Measurements from ENCODE around the gene CARD14.
"Not testable (repeated sequence)": the region's sequence is repeated elsewhere in the genome, so short reads cannot be mapped to it uniquely, and the experiment has no call there.

CARD14 gene

DNA sequence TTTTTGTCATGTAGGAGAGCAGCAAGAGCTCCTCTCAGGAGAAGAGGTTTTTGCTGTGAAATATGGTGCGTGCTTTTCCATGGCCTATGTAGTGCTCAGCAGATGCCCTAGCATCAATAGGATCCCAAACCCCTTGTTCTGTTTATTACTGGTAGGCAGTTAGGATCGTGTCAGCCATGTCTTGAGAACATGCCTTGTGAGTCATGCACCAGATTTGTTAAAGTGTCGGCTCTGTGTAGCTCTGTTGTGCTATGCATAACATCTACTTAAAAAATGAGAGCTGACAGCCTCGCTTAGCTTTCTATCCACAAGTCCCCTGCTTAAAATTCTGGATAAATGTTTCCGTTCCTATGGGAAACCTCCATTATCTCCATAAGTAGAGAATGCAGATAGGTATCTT, 18.5 kb upstream of the CARD14 start:
- no peak for DNase-seq

DNA sequence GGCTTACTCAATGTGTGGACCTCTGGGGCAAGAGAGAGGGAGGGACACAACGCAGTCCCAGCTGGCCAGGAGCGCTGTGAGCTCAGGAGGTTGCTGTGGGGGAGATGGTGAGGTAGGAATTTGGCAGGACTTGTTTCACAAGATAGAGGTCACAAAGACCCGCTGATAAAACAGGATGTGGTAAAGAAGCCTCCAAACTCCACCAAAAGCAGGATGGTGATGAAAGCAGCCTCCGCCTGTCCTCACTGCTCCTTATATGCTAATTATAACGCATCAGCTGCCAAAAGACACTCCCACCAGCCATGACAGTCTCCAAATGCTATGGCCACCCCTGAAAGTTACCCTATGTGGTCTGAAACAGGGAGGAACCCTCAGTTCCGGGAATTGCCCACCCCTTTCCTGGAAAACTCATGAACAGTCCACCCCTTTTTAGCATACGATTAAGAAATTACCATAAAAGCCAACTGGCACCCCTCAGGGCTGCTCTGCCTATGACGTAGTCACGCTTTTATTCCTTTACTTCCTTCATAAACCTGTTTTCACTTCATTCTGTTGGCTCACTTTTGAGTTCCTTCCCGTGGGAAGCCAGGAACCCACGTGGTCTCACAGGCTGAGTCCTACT, 17.6 kb upstream of the CARD14 start:
- no peak for DNase-seq

GRCh38 chr17:80153004-80153403, 16.8 kb upstream of the CARD14 start:
- no peak for DNase-seq

- no peak for DNase-seq
Observed at GRCh38 chr17:80154166-80154565, 15.7 kb upstream of the CARD14 start.

GRCh38 chr17:80155600-80155999, 14.2 kb upstream of the CARD14 start:
- not testable (repeated sequence) for DNase-seq

DNA sequence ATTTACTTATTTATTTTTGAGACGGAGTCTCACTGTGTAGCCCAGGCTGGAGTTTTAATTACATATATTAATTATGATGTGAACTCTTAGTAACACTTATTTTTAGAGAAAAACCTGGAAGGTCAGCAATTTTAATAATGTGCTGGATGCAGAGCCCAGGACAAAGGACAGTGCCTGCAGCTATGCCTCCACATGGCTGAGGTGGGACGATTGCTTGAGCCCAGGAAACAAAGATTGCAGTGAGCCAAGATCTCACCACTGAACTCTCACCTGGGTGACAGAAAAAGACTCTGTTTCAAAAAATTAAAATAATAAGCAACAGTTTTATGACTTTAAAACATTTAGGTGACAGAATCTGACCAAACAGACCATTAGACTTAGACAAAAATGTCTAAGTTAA, 11.0 kb upstream of the CARD14 start:
- no peak for DNase-seq

DNA sequence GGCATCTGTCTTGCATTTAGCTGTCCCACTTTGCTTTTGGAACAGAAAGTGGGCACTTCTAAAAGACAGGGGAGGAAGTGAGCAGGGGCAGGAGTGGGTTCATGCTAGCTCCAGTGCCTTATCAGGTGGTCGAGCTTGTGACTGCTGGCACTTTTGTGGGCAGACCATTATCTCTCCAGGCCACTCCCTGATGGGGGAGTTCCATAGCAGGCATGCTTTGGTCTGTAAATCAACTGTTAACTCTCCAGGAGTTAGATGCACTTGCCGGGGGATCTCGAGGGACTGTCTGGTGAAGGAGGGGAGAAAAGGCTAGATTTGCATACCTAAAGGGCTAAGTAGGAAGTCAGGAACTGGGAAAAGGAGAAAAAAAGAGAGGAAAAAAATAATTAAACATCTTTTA, 9.3 kb upstream of the CARD14 start:
- no peak for DNase-seq

GRCh38 chr17:80163336-80163735, 6.5 kb upstream of the CARD14 start:
- DNase-seq, result no peak

DNA sequence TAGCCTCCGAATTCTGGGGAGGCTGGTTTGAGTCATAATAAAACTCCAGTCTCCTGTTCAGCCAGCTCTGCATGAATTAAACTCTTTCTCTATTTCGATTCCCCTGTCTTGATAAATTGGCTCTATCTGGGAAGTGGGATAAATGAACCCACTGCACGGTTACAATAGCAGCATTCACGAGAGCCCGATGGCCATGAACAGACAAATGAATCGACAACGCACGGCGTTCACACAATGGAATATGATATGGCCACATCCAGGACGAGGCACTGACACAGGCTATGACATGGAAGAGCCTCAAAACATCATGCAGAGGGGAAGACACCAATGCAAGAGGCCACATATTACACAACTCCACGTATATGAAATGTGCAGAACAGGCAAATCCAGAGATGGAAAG, 5.6 kb upstream of the CARD14 start:
- DNase-seq, result no peak

DNA sequence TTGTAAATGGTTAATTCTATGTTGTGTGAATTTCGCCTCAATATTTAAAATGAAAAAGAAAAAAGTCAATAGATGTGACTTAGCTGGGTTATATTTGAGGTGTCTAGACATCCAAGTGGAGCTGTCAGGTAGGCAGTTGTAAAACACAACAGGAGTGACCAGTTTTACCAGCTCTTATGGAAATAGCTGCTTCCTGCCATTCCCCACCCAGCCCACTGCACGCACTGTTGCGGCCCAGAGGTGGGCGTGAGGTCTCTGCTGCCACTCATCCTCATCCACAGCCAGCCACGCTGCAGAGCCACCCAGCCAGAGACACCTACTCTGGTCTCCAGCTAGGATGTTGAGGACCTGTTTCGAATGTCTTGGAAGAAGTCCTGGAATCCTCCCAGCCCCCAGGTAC, 3.4 kb upstream of the CARD14 start:
- DNase-seq, result no peak

- no peak for DNase-seq
Observed at GRCh38 chr17:80168371-80168770, 1.5 kb upstream of the CARD14 start.

DNA sequence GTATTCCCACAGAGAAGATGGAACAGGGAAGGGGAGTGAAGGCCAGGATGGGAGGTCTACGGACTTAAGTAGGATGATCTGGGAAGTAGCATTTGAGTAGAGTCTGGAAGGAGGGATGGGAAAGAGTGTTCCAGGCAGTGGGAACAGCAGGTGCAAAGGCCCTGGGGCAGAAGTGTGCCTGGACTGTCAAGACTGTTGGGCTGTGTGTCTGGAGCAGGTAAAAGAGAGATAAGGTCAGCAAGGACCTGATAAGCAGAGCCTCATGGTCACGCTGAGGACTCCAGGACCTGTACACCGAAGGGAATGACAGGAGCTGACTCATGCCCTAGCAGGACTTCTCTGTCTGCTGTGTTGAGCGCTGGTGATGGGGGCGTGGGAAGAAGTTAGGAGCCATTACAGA, 723 bp upstream of the CARD14 start:
- DNase-seq, result no peak

- DNase-seq, result no peak
Observed at GRCh38 chr17:80171681-80172080, 1.9 kb downstream of the CARD14 start.

GRCh38 chr17:80173126-80173525, 3.3 kb downstream of the CARD14 start:
- no peak for DNase-seq

DNA sequence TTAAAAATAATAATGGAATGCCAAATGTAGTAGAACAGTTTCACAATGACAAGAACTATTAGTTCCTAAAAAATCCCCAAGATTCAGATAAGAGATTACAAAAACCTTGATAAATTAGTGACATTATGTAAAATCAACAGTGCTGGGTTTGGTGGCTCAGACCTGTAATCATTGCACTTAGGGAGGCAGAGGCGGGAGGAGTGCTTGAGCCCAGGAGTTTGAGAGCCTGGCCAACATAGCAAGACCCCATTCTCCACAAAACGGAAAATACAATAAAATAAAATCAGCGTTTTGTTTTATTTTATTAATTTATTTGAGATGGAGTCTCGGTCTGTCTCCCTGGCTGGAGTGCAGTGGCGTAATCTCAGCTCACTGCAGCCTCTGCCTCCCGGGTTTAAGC, 4.1 kb downstream of the CARD14 start:
- no peak for DNase-seq

GRCh38 chr17:80176757-80177156, 6.9 kb downstream of the CARD14 start:
- no peak for DNase-seq

- DNase-seq, result no peak
Observed at GRCh38 chr17:80177986-80178595, 8.3 kb downstream of the CARD14 start.

GRCh38 chr17:80180192-80180591, 10.4 kb downstream of the CARD14 start:
- no peak for DNase-seq

DNA sequence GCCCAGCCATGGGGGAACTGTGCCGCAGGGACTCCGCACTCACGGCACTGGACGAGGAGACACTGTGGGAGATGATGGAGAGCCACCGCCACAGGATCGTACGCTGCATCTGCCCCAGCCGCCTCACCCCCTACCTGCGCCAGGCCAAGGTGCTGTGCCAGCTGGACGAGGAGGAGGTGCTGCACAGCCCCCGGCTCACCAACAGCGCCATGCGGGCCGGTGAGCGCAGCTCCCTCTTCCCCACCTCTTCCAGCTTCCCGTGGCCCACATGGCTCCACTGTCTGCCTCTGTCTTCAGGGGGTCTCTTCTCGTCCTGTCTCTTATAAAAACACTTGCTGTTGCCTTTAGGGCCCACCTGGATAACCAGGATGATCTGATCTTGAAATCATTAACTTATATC, 11.6 kb downstream of the CARD14 start:
- no peak for DNase-seq

DNA sequence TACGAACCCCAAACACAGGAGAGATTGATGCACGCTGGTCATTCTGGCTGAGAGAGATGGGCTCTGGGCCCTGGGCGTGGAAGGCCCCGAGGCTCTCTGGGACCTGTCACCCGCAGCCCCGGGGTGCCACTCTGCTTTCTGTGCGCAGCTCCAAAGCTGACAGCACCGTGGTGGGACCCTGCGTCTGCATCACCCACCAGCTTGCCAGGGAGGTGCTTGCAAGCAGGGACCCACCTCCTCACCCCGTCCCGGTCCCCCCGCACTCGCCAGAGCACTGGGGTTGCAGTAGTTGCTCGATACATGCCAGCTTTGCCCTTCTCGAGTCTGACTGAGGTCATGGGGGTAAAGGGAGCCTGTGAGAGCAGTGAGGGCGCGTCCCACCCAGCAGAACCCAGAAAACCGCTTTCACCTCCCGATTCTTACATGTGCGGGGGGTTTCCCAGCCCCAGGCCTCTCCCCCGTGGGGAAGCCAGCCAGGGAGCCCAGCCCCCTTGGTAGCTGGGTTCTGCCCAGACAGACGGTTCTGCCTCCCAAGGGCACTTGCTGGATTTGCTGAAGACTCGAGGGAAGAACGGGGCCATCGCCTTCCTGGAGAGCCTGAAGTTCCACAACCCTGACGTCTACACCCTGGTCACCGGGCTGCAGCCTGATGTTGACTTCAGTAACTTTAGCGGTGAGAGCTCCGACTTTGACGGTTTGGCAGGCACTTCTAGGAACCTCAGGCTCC, 12.5 kb downstream of the CARD14 start:
- no peak for DNase-seq

GRCh38 chr17:80182845-80183223, 13.0 kb downstream of the CARD14 start:
- no peak for DNase-seq

- DNase-seq, result no peak
Observed at GRCh38 chr17:80183581-80184422, 14.0 kb downstream of the CARD14 start.

DNA sequence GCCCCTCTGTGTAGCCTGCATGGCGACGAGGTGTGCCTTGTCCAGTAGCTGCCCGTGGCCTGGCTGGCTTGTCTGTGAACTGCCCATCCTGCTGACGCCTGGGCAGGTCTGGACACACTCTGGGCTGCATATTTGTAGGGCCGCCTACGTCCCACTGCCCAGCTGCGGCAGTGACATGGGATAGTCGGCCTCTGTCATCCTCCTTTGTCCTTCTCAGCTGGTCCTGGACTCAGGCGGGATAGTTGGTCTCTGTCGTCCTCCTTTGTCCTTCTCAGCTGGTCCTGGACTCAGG, 14.5 kb downstream of the CARD14 start:
- no peak for DNase-seq

- DNase-seq, result no peak
Observed at GRCh38 chr17:80185968-80186367, 16.1 kb downstream of the CARD14 start.

Measured in bone marrow (tissue), 2 donors.